GM23338 (cell line): ENCODE results near the gene TRAF3. TPM values are rescaled to one million over a fixed set of nuclear protein-coding genes. Genes with fewer than 3 reads are reported as not detected.

Source experiments
- ATAC-seq: fragments of 200-7000 bp; cut with Tn5 transposase; 3 replicates; pipeline ENCODE4 v1.9.1; 2020
- DNase-seq: peaks from one replicate; pipeline ENCODE4 v3.0.0-alpha.2; 2015; ENCODE audit warnings: low spot score
- H2AFZ ChIP-seq: fragments of 200-600 bp; sonication (generic); 2 replicates; pipeline ENCODE4 v1.8.0; 2016; ENCODE audit warnings: antibody characterized with exemption, mild to moderate bottlenecking, moderate library complexity
- H3F3A ChIP-seq: fragments of 200-600 bp; sonication (generic); replicated peaks from 2 replicates; pipeline ENCODE4 v1.8.0; 2017; ENCODE audit warnings: antibody characterized with exemption, mixed run types, low read depth
- H3K27ac ChIP-seq: fragments of 200-600 bp; sonication (generic); 2 replicates; pipeline ENCODE4 v1.6.1; 2016; ENCODE audit warnings: low read depth
- H3K27me3 ChIP-seq: fragments of 200-600 bp; sonication (generic); 2 replicates; pipeline ENCODE4 v1.8.0; 2016; ENCODE audit warnings: mild to moderate bottlenecking, mixed run types, moderate library complexity; ENCODE audit not compliant: insufficient read depth
- H3K36me3 ChIP-seq: fragments of 200-600 bp; sonication (generic); 2 replicates; pipeline ENCODE4 v1.8.0; 2016; ENCODE audit warnings: mild to moderate bottlenecking; ENCODE audit not compliant: insufficient read depth
- H3K4me1 ChIP-seq: fragments of 200-600 bp; sonication (generic); 2 replicates; pipeline ENCODE4 v1.8.0; 2016; ENCODE audit warnings: mild to moderate bottlenecking, moderate library complexity; ENCODE audit not compliant: insufficient read depth
- H3K4me2 ChIP-seq: fragments of 200-600 bp; sonication (generic); 2 replicates; pipeline ENCODE4 v1.7.1; 2017; ENCODE audit warnings: mixed run types
- H3K4me3 ChIP-seq: fragments of 200-600 bp; sonication (generic); 2 replicates; pipeline ENCODE4 v1.6.1; 2016; ENCODE audit warnings: mixed run types
- H3K79me2 ChIP-seq: fragments of 200-600 bp; sonication (generic); replicated peaks from 2 replicates; pipeline ENCODE4 v1.8.0; 2017; ENCODE audit warnings: mild to moderate bottlenecking; ENCODE audit not compliant: insufficient read depth
- H3K9me2 ChIP-seq: fragments of 200-600 bp; sonication (generic); 2 replicates; pipeline ENCODE4 v1.8.0; 2017; ENCODE audit not compliant: insufficient read depth
- H4K20me1 ChIP-seq: fragments of 200-600 bp; sonication (generic); replicated peaks from 2 replicates; pipeline ENCODE4 v1.8.0; 2017; ENCODE audit warnings: mild to moderate bottlenecking; ENCODE audit not compliant: insufficient read depth
- H3K27ac Mint-ChIP-seq: 2 replicates; pipeline ENCODE4 v1.8.0; 2020; ENCODE audit warnings: inconsistent platforms, mild to moderate bottlenecking, moderate library complexity, mixed read lengths
- H3K27me3 Mint-ChIP-seq: 3 replicates; pipeline ENCODE4 v1.8.0; 2022; ENCODE audit warnings: low read depth, mild to moderate bottlenecking, moderate library complexity, mixed read lengths, inconsistent platforms; ENCODE audit not compliant: insufficient read depth, poor library complexity
- H3K36me3 Mint-ChIP-seq: 3 replicates; pipeline ENCODE4 v1.8.0; 2021; ENCODE audit warnings: low read depth, mild to moderate bottlenecking, inconsistent platforms, moderate library complexity, mixed read lengths
- H3K4me1 Mint-ChIP-seq: 3 replicates; pipeline ENCODE4 v1.8.0; 2020; ENCODE audit warnings: mild to moderate bottlenecking, inconsistent platforms, mixed read lengths
- H3K4me3 Mint-ChIP-seq: 3 replicates; pipeline ENCODE4 v1.8.0; 2021; ENCODE audit warnings: moderate library complexity, mild to moderate bottlenecking, inconsistent platforms, mixed read lengths
- H3K9me3 Mint-ChIP-seq: 3 replicates; pipeline ENCODE4 v1.8.0; 2020; ENCODE audit warnings: moderate library complexity, mild to moderate bottlenecking, inconsistent platforms, mixed read lengths
- EZH2 ChIP-seq: fragments of 200-600 bp; sonication (generic); IDR thresholded peaks from one replicate; pipeline ENCODE4 v1.8.0; 2017; ENCODE audit warnings: antibody characterized with exemption, mild to moderate bottlenecking, low read depth; ENCODE audit not compliant: unreplicated experiment
- EZH2phosphoT487 ChIP-seq: fragments of 200-600 bp; sonication (generic); IDR thresholded peaks from one replicate; pipeline ENCODE4 v1.8.1; 2018; ENCODE audit warnings: antibody characterized with exemption; ENCODE audit not compliant: unreplicated experiment
- JUNB ChIP-seq: IDR thresholded peaks from one replicate; pipeline ENCODE4 v1.6.1; 2016; ENCODE audit warnings: antibody characterized with exemption; ENCODE audit not compliant: unreplicated experiment
- POLR2AphosphoS5 ChIP-seq: IDR thresholded peaks from 2 replicates; pipeline ENCODE4 v1.6.1; 2016; ENCODE audit warnings: antibody characterized with exemption, low read depth
- ZNF114 ChIP-seq: fragments of 250-450 bp; sonication (Bioruptor Pico); IDR thresholded peaks from 2 replicates; pipeline ENCODE4 v1.5.0; 2020; ENCODE audit warnings: mild to moderate bottlenecking, moderate library complexity
- polyA plus RNA-seq: library from polyadenylated mRNA; unstranded; fragments of >200 nt; fragmentation: Nextera tagmentation; extraction: Ambion mirVana; gene quantifications from 2 replicates; pipeline ENCODE4 v1.2.1, GENCODE V29; 2016
- total RNA-seq: library from RNA; depleted of rRNA; stranded (reverse); fragments of >200 nt; shearing (Covaris generic); gene quantifications from 2 replicates; pipeline ENCODE4 v1.2.3, GENCODE V29; 2014
- TF ChIP-seq, protein P1 (sequence below): fragments of 250-450 bp; sonication (Bioruptor Pico); IDR thresholded peaks from 2 replicates; pipeline ENCODE4 v1.5.0; 2020; ENCODE audit warnings: mild to moderate bottlenecking, moderate library complexity

TRAF3 gene
- total and polyA plus RNA-seq, 2 experiments from 2014 or later = 3.7 to 9.3 TPM

DNA sequence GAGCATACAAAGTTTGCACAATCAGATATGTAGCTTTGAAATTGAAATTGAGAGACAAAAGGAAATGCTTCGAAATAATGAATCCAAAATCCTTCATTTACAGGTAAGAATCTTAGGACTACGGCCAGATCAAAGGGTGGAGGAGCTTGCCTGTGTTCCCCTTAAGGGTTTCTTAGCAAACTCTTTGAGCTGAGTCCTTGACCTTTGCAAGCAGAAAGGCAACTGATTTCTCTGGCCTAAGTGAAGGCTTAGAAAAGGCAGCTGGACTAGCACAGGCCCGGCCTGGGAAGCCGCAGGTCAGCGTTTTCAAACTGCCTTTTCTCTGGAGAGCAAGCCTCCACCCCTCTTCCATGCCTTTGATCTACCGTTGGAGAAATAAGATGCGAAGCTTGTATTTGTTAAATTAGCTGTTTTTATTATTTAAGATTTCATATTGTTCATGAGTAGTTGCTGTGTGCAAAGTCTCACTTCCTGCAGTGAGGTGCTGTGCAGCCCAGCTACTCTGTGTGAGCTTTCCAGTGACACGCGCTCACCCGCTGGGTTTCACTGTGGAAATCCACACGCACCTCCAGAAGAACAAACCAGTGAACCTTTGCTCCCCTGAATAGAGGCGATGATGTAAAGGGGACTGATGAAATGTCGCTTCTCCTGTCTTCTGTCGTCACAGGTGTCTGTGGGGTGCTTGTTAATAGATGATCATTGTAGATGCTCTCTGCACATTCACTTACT lies 120.2 kb downstream of the TRAF3 start:
- DNase-seq (no peak), ATAC-seq (no peak)
- H3K4me1 Mint-ChIP-seq = peaks cover 4% of the 10 kb centered on the region; the same call in 2 of the 3 replicates
- peaks cover 4% of the 10 kb centered on the region for H3K27me3 Mint-ChIP-seq
- H3K27ac ChIP-seq = no peak overlapping the region
- TF ChIP-seq POLR2AphosphoS5 (no peak), EZH2 (no peak), ZNF114 (no peak), JUNB (no peak)
- H3K36me3 ChIP-seq = no peaks in the 10 kb centered on the region
- 0 out of 2 replicates have a peak, but pooled peaks cover 4% of the 10 kb centered on the region for H3F3A ChIP-seq
- H3K4me3 Mint-ChIP-seq = no peak overlapping the region
- H3K79me2 ChIP-seq = no peaks in the 10 kb centered on the region
- no peaks in the 10 kb centered on the region for H3K9me2 ChIP-seq
- no peak overlapping the region for H3K4me3 ChIP-seq
- no peaks in the 10 kb centered on the region for H3K9me3 Mint-ChIP-seq
- H3K27me3 ChIP-seq = no peaks in the 10 kb centered on the region
- H4K20me1 ChIP-seq = no peaks in the 10 kb centered on the region
- H2AFZ ChIP-seq = no peak overlapping the region
- no peak overlapping the region for H3K27ac Mint-ChIP-seq
- H3K36me3 Mint-ChIP-seq = no peaks in the 10 kb centered on the region; the same call in 2 of the 3 replicates
- H3K4me1 ChIP-seq = no peaks in the 10 kb centered on the region
- no peak overlapping the region for H3K4me2 ChIP-seq

GRCh38 chr14:102898298-102898697 lies 121.0 kb downstream of the TRAF3 start:
- no peak for ATAC-seq
- TF ChIP-seq, protein P1, sequence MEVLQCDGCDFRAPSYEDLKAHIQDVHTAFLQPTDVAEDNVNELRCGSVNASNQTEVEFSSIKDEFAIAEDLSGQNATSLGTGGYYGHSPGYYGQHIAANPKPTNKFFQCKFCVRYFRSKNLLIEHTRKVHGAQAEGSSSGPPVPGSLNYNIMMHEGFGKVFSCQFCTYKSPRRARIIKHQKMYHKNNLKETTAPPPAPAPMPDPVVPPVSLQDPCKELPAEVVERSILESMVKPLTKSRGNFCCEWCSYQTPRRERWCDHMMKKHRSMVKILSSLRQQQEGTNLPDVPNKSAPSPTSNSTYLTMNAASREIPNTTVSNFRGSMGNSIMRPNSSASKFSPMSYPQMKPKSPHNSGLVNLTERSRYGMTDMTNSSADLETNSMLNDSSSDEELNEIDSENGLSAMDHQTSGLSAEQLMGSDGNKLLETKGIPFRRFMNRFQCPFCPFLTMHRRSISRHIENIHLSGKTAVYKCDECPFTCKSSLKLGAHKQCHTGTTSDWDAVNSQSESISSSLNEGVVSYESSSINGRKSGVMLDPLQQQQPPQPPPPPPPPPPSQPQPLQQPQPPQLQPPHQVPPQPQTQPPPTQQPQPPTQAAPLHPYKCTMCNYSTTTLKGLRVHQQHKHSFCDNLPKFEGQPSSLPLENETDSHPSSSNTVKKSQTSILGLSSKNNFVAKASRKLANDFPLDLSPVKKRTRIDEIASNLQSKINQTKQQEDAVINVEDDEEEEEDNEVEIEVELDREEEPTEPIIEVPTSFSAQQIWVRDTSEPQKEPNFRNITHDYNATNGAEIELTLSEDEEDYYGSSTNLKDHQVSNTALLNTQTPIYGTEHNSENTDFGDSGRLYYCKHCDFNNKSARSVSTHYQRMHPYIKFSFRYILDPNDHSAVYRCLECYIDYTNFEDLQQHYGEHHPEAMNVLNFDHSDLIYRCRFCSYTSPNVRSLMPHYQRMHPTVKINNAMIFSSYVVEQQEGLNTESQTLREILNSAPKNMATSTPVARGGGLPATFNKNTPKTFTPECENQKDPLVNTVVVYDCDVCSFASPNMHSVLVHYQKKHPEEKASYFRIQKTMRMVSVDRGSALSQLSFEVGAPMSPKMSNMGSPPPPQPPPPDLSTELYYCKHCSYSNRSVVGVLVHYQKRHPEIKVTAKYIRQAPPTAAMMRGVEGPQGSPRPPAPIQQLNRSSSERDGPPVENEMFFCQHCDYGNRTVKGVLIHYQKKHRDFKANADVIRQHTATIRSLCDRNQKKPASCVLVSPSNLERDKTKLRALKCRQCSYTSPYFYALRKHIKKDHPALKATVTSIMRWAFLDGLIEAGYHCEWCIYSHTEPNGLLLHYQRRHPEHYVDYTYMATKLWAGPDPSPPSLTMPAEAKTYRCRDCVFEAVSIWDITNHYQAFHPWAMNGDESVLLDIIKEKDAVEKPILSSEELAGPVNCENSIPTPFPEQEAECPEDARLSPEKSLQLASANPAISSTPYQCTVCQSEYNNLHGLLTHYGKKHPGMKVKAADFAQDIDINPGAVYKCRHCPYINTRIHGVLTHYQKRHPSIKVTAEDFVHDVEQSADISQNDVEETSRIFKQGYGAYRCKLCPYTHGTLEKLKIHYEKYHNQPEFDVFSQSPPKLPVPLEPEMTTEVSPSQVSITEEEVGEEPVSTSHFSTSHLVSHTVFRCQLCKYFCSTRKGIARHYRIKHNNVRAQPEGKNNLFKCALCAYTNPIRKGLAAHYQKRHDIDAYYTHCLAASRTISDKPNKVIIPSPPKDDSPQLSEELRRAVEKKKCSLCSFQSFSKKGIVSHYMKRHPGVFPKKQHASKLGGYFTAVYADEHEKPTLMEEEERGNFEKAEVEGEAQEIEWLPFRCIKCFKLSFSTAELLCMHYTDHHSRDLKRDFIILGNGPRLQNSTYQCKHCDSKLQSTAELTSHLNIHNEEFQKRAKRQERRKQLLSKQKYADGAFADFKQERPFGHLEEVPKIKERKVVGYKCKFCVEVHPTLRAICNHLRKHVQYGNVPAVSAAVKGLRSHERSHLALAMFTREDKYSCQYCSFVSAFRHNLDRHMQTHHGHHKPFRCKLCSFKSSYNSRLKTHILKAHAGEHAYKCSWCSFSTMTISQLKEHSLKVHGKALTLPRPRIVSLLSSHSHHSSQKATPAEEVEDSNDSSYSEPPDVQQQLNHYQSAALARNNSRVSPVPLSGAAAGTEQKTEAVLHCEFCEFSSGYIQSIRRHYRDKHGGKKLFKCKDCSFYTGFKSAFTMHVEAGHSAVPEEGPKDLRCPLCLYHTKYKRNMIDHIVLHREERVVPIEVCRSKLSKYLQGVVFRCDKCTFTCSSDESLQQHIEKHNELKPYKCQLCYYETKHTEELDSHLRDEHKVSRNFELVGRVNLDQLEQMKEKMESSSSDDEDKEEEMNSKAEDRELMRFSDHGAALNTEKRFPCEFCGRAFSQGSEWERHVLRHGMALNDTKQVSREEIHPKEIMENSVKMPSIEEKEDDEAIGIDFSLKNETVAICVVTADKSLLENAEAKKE = no peak
- TF ChIP-seq EZH2 (no peak), EZH2phosphoT487 (no peak)
- H3K9me2 ChIP-seq = no peaks in the 10 kb centered on the region
- H3K36me3 ChIP-seq = no peaks in the 10 kb centered on the region
- H3F3A ChIP-seq = 0 out of 2 replicates have a peak, but pooled peaks cover 4% of the 10 kb centered on the region
- peaks cover 4% of the 10 kb centered on the region for H3K27me3 Mint-ChIP-seq
- H2AFZ ChIP-seq = no peak overlapping the region
- H3K4me2 ChIP-seq = no peak overlapping the region
- H3K36me3 Mint-ChIP-seq = peaks cover 3% of the 10 kb centered on the region; the same call in 2 of the 3 replicates
- H3K27ac ChIP-seq = no peak overlapping the region
- H3K4me1 ChIP-seq = no peaks in the 10 kb centered on the region
- H3K4me3 ChIP-seq = no peak overlapping the region
- H3K4me1 Mint-ChIP-seq = peaks cover 4% of the 10 kb centered on the region; the same call in 2 of the 3 replicates
- no peak overlapping the region for H3K27ac Mint-ChIP-seq
- H3K9me3 Mint-ChIP-seq = no peaks in the 10 kb centered on the region
- no peaks in the 10 kb centered on the region for H4K20me1 ChIP-seq
- H3K4me3 Mint-ChIP-seq = no peak overlapping the region
- no peak for DNase-seq
- no peaks in the 10 kb centered on the region for H3K27me3 ChIP-seq
- no peaks in the 10 kb centered on the region for H3K79me2 ChIP-seq
